GM12878 (cell line): ENCODE measurements around the gene DCP1A. TPM values are rescaled to one million over a fixed set of nuclear protein-coding genes. Genes with fewer than 3 reads are reported as not detected.

ENCODE experiments used
- ATAC-seq: fragments of 200-7000 bp; cut with Tn5 transposase; 3 replicates; pipeline ENCODE4 v1.9.1; 2020; ENCODE audit warnings: mild to moderate bottlenecking, moderate library complexity
- BruUV-seq: library from RNA; stranded (reverse); fragments of 400-500 nt; replicated peaks from 2 replicates; lab custom pipeline; 2021; lab: Mats Ljungman, UMichigan
- CTCF ChIA-PET: fragments of 300-600 bp; sonication (Branson Sonifier 250); formaldehyde crosslinking; extraction: SDS; loops from one replicate; lab custom pipeline; 2021; ENCODE audit warnings: inconsistent platforms; lab: Yijun Ruan, JAX
- POLR2A ChIA-PET: fragments of 350-600 bp; formaldehyde crosslinking; extraction: SDS; loops from one replicate; lab custom pipeline; 2021; ENCODE audit warnings: inconsistent platforms; lab: Charles Lee
- RAD21 ChIA-PET: fragments of 300-600 bp; sonication (Branson Sonifier 250); formaldehyde crosslinking; loops from one replicate; lab custom pipeline; 2023; ENCODE audit warnings: antibody characterized with exemption; ENCODE audit not compliant: unreplicated experiment; lab: Charles Lee
- SMC1A ChIA-PET: fragments of 300-600 bp; sonication (Branson Sonifier 250); formaldehyde crosslinking; loops from one replicate; lab custom pipeline; 2023; ENCODE audit not compliant: unreplicated experiment, uncharacterized antibody; lab: Charles Lee
- DNase-seq: peaks from one replicate; pipeline ENCODE4 v3.0.0-alpha.2; 2011; ENCODE audit warnings: low read depth, low spot score
- FAIRE-seq: peaks from 3 replicates; lab custom pipeline; 2011; peaks lifted over from hg19 to GRCh38; lab: Jason Lieb, UNC
- H2AFZ ChIP-seq: 2 replicates; pipeline ENCODE4 v1.6.0; 2011; ENCODE audit warnings: low read depth, low read length, control low read depth; ENCODE audit not compliant: control insufficient read depth
- H3K27ac ChIP-seq: 2 replicates; pipeline ENCODE4 v1.5.1; 2011; ENCODE audit warnings: control low read depth; ENCODE audit not compliant: control insufficient read depth, insufficient read depth
- H3K27me3 ChIP-seq, 2 experiments: replicated peaks in 1 of 2; 2 replicates each; pipeline versions ENCODE4 v1.6.0 to v1.6.1; 2011; ENCODE audit warnings: low read length in 1 of 2; ENCODE audit not compliant: control insufficient read depth in 2 of 2, insufficient read depth in 2 of 2
- H3K36me3 ChIP-seq, 2 experiments: 2 replicates each; pipeline ENCODE4 v1.5.1; 2011; ENCODE audit warnings: low read length in 1 of 2; ENCODE audit not compliant: control insufficient read depth in 2 of 2, insufficient read depth in 2 of 2
- H3K4me1 ChIP-seq: 2 replicates; pipeline ENCODE4 v1.6.1; 2011; ENCODE audit warnings: mild to moderate bottlenecking, low read length, moderate library complexity, mixed read lengths; ENCODE audit not compliant: control insufficient read depth, insufficient read depth
- H3K4me2 ChIP-seq: 2 replicates; pipeline ENCODE4 v1.6.0; 2011; ENCODE audit warnings: control low read depth; ENCODE audit not compliant: control insufficient read depth, insufficient read depth
- H3K4me3 ChIP-seq: fragments of 200-600 bp; sonication (generic); 2 replicates; pipeline ENCODE4 v1.5.1; 2016
- H3K79me2 ChIP-seq: 2 replicates; pipeline ENCODE4 v1.6.0; 2011; ENCODE audit warnings: low read length; ENCODE audit not compliant: control insufficient read depth, insufficient read depth
- H3K9ac ChIP-seq: 2 replicates; pipeline ENCODE4 v1.8.0; 2011; ENCODE audit warnings: low read length, control low read depth, mixed read lengths; ENCODE audit not compliant: control insufficient read depth, insufficient read depth
- H3K9me3 ChIP-seq: replicated peaks from 3 replicates; pipeline ENCODE4 v1.5.1; 2011; ENCODE audit warnings: mild to moderate bottlenecking, low read length; ENCODE audit not compliant: control insufficient read depth, insufficient read depth
- H4K20me1 ChIP-seq: 2 replicates; pipeline ENCODE4 v1.6.0; 2011; ENCODE audit not compliant: control insufficient read depth, insufficient read depth
- CHD4 ChIP-seq: fragments of 200-600 bp; sonication (generic); IDR thresholded peaks from 2 replicates; pipeline ENCODE4 v1.6.1; 2016; ENCODE audit warnings: mild to moderate bottlenecking
- HDAC6 ChIP-seq: fragments of 200-600 bp; sonication (generic); IDR thresholded peaks from one replicate; pipeline ENCODE4 v1.8.0; 2017; ENCODE audit warnings: antibody characterized with exemption; ENCODE audit not compliant: unreplicated experiment
- PBX3 ChIP-seq: IDR thresholded peaks from 2 replicates; pipeline ENCODE4 v1.6.1; 2011; ENCODE audit warnings: mild to moderate bottlenecking, low read depth, low read length, moderate library complexity; ENCODE audit not compliant: insufficient replicate concordance
- RFX5 ChIP-seq: IDR thresholded peaks from 2 replicates; pipeline ENCODE4 v1.6.1; 2011; ENCODE audit warnings: low read depth, low read length, improper control_type of control experiment
- TARDBP ChIP-seq: IDR thresholded peaks from 2 replicates; pipeline ENCODE4 v1.6.1; 2016; ENCODE audit warnings: borderline replicate concordance
- ZBTB33 ChIP-seq: fragments of 450-650 bp; IDR thresholded peaks from 2 replicates; pipeline ENCODE4 v1.6.1; 2017; ENCODE audit warnings: mild to moderate bottlenecking
- WGBS: methylation state at CpG from one replicate; pipeline ENCODE4 v1.1.6; 2016; ENCODE audit warnings: low lambda C conversion rate; ENCODE audit not compliant: insufficient replicate concordance, insufficient coverage; ENCODE audit errors: missing lambda C conversion rate; 5-methylcytosine and 5-hydroxymethylcytosine counted together
- in situ Hi-C: fragments of 300-500 bp; cut with MboI; formaldehyde crosslinking; loops from 9 replicates; pipeline ENCODE4 v1.14.3; 2018; ENCODE audit warnings: mixed read lengths
- intact Hi-C: fragments of 100-400 bp; cut with micrococcal nuclease; formaldehyde crosslinking; loops from one replicate; pipeline ENCODE4 v1.14.2; 2022; ENCODE audit not compliant: unreplicated experiment
- polyA plus RNA-seq, 11 experiments: library from polyadenylated mRNA; depleted of rRNA in 4 of 11; unstranded in 6 of 11; stranded (reverse) in 5 of 11; fragments of >200 nt; fragmentation: Nextera tagmentation in 4 of 11; fragmentation: Illumina TruSeq in 1 of 11; extraction: Ambion mirVana in 4 of 11; extraction: Trizol in 1 of 11; gene quantifications; 1 replicate in 1 of 11; 2 replicates in 10 of 11; pipeline versions ENCODE4 v1.2.1 to v1.2.3, GENCODE V29; 2011 to 2016; ENCODE audit warnings: inconsistent platforms in 2 of 11, missing spikeins in 2 of 11, low read depth in 1 of 11
- total RNA-seq, 4 experiments: library from RNA; depleted of rRNA in 3 of 4; stranded (reverse); fragments of >200 nt in 3 of 4; fragmentation: Illumina TruSeq in 1 of 4; extraction: Trizol in 1 of 4; gene quantifications; 2 replicates each; pipeline versions ENCODE4 v1.2.1 to v1.2.3, GENCODE V29; 2013 to 2021

Gene DCP1A
- total and polyA plus RNA-seq, 10 of the 15 experiments (the other 5 are each of a cell fraction or from before 2014, with no cell fraction given) = 12.5 to 34.6 (median 16.3) TPM

GRCh38 chr3:53257465-53257864 lies 89.9 kb downstream of the DCP1A start:
- Histone ChIP-seq H3K27me3 (no peaks in the 10 kb centered on the region), H3K4me1 (peaks cover 11% of the 10 kb centered on the region), H3K27ac (no peak overlapping the region), H4K20me1 (peaks cover 7% of the 10 kb centered on the region), H3K36me3 (no peaks in the 10 kb centered on the region), H3K4me2 (no peak overlapping the region), H3K79me2 (peaks cover 32% of the 10 kb centered on the region), H2AFZ (no peak overlapping the region), H3K9ac (no peak overlapping the region), H3K9me3 (no peaks in the 10 kb centered on the region), H3K4me3 (no peak overlapping the region)
- ATAC-seq = no peak
- intact Hi-C loops (no loop called here), in situ Hi-C loops (no loop called here)
- ChIA-PET SMC1A (no interaction called here), RAD21 (no interaction called here), CTCF (no interaction called here), POLR2A (interaction anchor here (0.8 kb wide), 1 partner anchor 8 kb away, joined by 3 read pairs; no protein-coding TSS in a partner anchor)
- TF ChIP-seq CHD4 (no peak), TARDBP (no peak), HDAC6 (no peak), ZBTB33 (no peak), RFX5 (no peak), PBX3 (no peak)
- DNase-seq = no peak
- WGBS = 70% methylated on average over 4 of the region's 4 CpGs
- FAIRE-seq = no peak
- BruUV-seq = no TSS peak
